H54 (cell line): ENCODE data around the gene CRKL.

Source experiments
- DNase-seq: peaks from one replicate; pipeline ENCODE4 v3.0.0; 2011; ENCODE audit warnings: low spot score, mixed read lengths; ENCODE audit not compliant: insufficient read length
- FAIRE-seq: peaks from 3 replicates; lab custom pipeline; 2011; peaks lifted over from hg19 to GRCh38; lab: Jason Lieb, UNC
- POLR2A ChIP-seq: IDR thresholded peaks from 2 replicates; pipeline ENCODE4 v1.6.1; 2011; ENCODE audit warnings: low read depth, mild to moderate bottlenecking, low read length

The CRKL gene

GRCh38 chr22:20948989-20949388, 31.8 kb downstream of the CRKL start:
- DNase-seq, result no peak
- no peak for TF ChIP-seq POLR2A
- no peak for FAIRE-seq

GRCh38 chr22:20949698-20950183, 32.5 kb downstream of the CRKL start:
- no peak for TF ChIP-seq POLR2A
- FAIRE-seq (no peak), DNase-seq (no peak)

GRCh38 chr22:20951151-20951931, 34.1 kb downstream of the CRKL start:
- no peak for FAIRE-seq
- DNase-seq, result no peak
- no peak for TF ChIP-seq POLR2A

- FAIRE-seq (no peak), DNase-seq (no peak)
- no peak for TF ChIP-seq POLR2A
Measured at GRCh38 chr22:20951932-20952380, 34.7 kb downstream of the CRKL start.

GRCh38 chr22:20952544-20953341, 35.5 kb downstream of the CRKL start:
- no peak for DNase-seq
- FAIRE-seq, result no peak
- TF ChIP-seq POLR2A, result no peak

- DNase-seq (no peak), FAIRE-seq (no peak)
- TF ChIP-seq POLR2A, result no peak
Measured at GRCh38 chr22:20953342-20953608, 36.1 kb downstream of the CRKL start.

- TF ChIP-seq POLR2A, result no peak
- DNase-seq, result no peak
- FAIRE-seq, result no peak
Measured at GRCh38 chr22:20953668-20954500, 36.7 kb downstream of the CRKL start.

GRCh38 chr22:20955548-20955947, 38.3 kb downstream of the CRKL start:
- TF ChIP-seq POLR2A, result no peak
- FAIRE-seq, result no peak

GRCh38 chr22:20956258-20957101, 39.3 kb downstream of the CRKL start:
- DNase-seq (no peak), FAIRE-seq (no peak)
- TF ChIP-seq POLR2A, result no peak

More at GRCh38 chr22:20955548-20955947, 38.3 kb downstream of the CRKL start:
- DNase-seq, result no peak

GRCh38 chr22:20957102-20957682, 40.0 kb downstream of the CRKL start:
- FAIRE-seq (no peak), DNase-seq (no peak)
- no peak for TF ChIP-seq POLR2A

- FAIRE-seq, result no peak
- no peak for TF ChIP-seq POLR2A
- DNase-seq, result no peak
Measured at GRCh38 chr22:20957683-20958431, 40.6 kb downstream of the CRKL start.

GRCh38 chr22:20959578-20960461, 42.6 kb downstream of the CRKL start:
- DNase-seq (no peak), FAIRE-seq (no peak)
- no peak for TF ChIP-seq POLR2A
